ENCODE results near the gene GRN. TPM values are rescaled to one million over a fixed set of nuclear protein-coding genes. Genes with fewer than 3 reads are reported as not detected.

The GRN gene
- total and polyA plus RNA-seq, 9 of the 15 experiments (the other 6 are each of a cell fraction or from before 2014, with no cell fraction given): 5.4 to 75.3 (median 20.7) TPM

GRCh38 chr17:44398692-44399691, 53.9 kb downstream of the GRN start:
- Histone ChIP-seq H3K79me2 (ENCODE audit: control insufficient read depth, insufficient read depth, low read length) (no peaks in the 10 kb centered on the region), H3K9me1 (ENCODE audit: control insufficient read depth, insufficient read depth, low read length) (no peaks in the 10 kb centered on the region), H3K4me1 (replicated peaks in 1 of 2; ENCODE audit: control insufficient read depth in 2 of 2, insufficient read depth in 2 of 2, low read length in 2 of 2) (peaks cover 5 to 10% of the 10 kb centered on the region in 2 experiments; a peak in 3 of 5 replicates), H4K20me1 (replicated peaks; ENCODE audit: control insufficient read depth, insufficient read depth, low read length) (no peaks in the 10 kb centered on the region), H3K9ac (ENCODE audit: insufficient read depth in 1 of 2, low read depth in 2 of 2, low read length in 2 of 2) (no peak overlapping the region), H2AFZ (ENCODE audit: low read depth, low read length) (no peak overlapping the region), H3K27ac (ENCODE audit: extremely low read depth, low read depth, low read length) (no peak overlapping the region), H3K4me2 (ENCODE audit: insufficient read depth, low read length) (no peak overlapping the region), H3K36me3 (ENCODE audit: control insufficient read depth, insufficient read depth, low read length) (peaks cover 49% of the 10 kb centered on the region; the same call in 2 of the 3 replicates), H3K9me3 (replicated peaks; ENCODE audit: control insufficient read depth, insufficient read depth, low read depth, low read length) (no peaks in the 10 kb centered on the region), H3K4me3 (no peak overlapping the region), H3K27me3 (ENCODE audit: control insufficient read depth in 2 of 2, insufficient read depth in 2 of 2, low read length in 2 of 2) (no peaks in the 10 kb centered on the region)
- WGBS (ENCODE audit: insufficient coverage, low coverage, missing lambda C conversion rate): 96% methylated on average over 37 of the region's 41 CpGs
- in situ Hi-C loops (cut with MboI) (no loop called here), intact Hi-C loops (cut with micrococcal nuclease) (no loop called here)
- no peak for FAIRE-seq
- ChIA-PET CTCF (ENCODE audit: low intra/inter-chr PET ratio) (interaction anchor here (2.6 kb wide), 1 partner anchor 124 kb away, joined by 17 read pairs; no protein-coding TSS in a partner anchor), POLR2A (interaction anchor here (0.7 to 1.1 kb wide), 3 partner anchors 14 to 15 kb away, joined by 3 to 4 read pairs (median 4); no protein-coding TSS in a partner anchor)
- BruUV-seq (replicated peaks): no TSS peak
- no peak for DNase-seq (ENCODE audit: extremely low read depth in 1 of 4, low spot score in 3 of 4)
- ATAC-seq: no peak
- no peak for TF ChIP-seq FOXA1 (IDR thresholded peaks at IDR 0.05; ENCODE audit: borderline replicate concordance)
- TF ChIP-seq ZFX (CRISPR knock-in tag; IDR thresholded peaks at IDR 0.05): no peak
- peak; percentile 62 for TF ChIP-seq RBM22 (IDR thresholded peaks at IDR 0.05; ENCODE audit: low read depth, low read length, poor library complexity, severe bottlenecking)
- TF ChIP-seq POLR2G (IDR thresholded peaks at IDR 0.05; ENCODE audit: low read depth, low read length): peak; percentile 58
- no peak for TF ChIP-seq IRF9 (tag; IDR thresholded peaks at IDR 0.05)
- no peak for TF ChIP-seq ELF4 (CRISPR knock-in tag; IDR thresholded peaks at IDR 0.05)
- no peak for TF ChIP-seq ZNF408 (CRISPR knock-in tag; IDR thresholded peaks at IDR 0.05; ENCODE audit: low read depth)
- no peak for TF ChIP-seq CXXC5 (CRISPR knock-in tag; IDR thresholded peaks at IDR 0.05)

All from K562 (cell line).